NCI-H1092 treated with DMSO at 0.1 percent for 48 hours (cell line): ENCODE measurements around the gene GIMAP2.
"Not testable (repeated sequence)": the region's sequence is repeated elsewhere in the genome, so short reads cannot be mapped to it uniquely, and the experiment has no call there.

ENCODE experiments used
- DNase-seq: peaks from one replicate; lab custom pipeline; 2025; lab: John Stamatoyannopoulos, UW

The GIMAP2 gene

DNA sequence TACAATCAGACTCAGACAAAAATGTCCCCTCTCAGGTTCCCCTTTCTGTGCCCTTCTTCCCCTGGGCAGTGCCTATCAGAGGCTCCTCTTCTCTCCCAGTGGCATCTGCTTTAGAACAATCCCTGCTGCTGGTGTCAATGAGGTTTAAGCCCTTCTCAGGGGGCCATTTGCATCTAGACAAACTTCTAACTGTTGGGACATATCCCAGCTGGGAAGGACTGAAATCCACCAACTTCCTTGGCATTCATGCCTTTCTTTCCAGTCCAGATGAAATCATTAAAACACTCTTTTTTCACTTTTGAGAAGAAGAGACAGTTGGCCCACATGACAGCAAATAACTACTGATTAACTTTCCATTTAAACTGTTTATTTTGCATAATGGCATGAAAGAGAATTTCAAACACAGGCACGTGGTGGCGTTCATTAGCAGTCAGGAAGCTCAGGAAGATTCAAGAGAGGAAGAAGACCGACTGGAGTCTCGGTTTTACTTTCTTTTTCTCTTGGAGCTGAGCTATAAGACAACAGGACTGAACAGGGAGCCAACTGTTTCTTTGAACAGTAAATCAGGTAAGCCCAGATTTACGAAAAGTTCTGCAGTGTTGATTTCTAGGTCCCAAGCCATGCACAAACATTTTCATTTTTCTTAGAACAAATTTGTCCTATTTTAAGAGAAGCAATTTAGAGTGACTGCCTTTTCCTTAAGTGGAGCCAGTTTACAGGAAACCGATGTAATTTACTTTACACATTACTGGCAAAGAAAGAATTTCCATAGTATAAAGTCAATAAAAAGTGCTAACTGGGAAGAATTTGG lies at the start of gene GIMAP2:
TSS of gene GIMAP2 (plus strand) at position 488 of the 811 bp plus-strand sequence. CDS start 1,354 bp downstream, outside the sequence.
- DNase-seq = no peak

DNA sequence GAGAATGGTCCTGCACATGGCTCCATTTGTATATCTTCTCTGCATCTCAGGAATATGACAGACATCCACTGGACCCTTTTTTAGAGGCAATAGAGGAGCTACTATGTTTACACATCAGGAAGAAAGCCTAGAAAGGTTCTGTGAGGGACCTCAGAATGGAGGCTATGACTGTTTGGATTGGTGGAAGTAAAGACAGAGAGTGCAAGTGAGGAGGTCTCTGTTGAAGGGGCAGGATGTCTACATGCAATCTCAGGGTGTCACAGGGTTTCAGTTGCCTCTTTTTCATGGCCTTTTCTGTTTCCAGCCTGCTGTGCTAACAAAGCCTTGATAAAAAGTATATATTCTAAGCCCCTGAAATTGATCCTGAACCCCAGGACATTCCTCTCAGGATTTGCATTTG lies 43.7 kb upstream of the GIMAP2 start:
- no peak for DNase-seq

DNA sequence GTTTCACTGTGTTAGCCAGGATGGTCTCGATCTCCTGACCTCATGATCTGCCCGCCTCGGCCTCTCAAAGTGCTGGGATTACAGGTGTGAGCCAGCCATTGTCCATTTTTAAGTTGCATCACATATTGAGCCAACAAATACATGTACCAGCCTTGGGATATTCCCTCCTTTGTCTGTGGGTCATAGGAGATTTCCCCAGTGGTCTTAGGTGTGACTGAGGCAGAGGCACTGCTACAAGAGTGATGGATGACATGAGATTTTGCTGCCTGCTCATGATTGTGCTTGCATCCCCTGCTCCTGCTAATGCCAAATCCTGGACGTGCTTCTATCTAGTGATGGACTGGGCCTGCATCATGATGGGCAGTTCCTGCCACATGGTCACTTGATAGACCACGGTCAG lies 42.6 kb upstream of the GIMAP2 start:
- no peak for DNase-seq

GRCh38 chr7:150645259-150646020 lies 40.1 kb upstream of the GIMAP2 start:
- DNase-seq = no peak

DNA sequence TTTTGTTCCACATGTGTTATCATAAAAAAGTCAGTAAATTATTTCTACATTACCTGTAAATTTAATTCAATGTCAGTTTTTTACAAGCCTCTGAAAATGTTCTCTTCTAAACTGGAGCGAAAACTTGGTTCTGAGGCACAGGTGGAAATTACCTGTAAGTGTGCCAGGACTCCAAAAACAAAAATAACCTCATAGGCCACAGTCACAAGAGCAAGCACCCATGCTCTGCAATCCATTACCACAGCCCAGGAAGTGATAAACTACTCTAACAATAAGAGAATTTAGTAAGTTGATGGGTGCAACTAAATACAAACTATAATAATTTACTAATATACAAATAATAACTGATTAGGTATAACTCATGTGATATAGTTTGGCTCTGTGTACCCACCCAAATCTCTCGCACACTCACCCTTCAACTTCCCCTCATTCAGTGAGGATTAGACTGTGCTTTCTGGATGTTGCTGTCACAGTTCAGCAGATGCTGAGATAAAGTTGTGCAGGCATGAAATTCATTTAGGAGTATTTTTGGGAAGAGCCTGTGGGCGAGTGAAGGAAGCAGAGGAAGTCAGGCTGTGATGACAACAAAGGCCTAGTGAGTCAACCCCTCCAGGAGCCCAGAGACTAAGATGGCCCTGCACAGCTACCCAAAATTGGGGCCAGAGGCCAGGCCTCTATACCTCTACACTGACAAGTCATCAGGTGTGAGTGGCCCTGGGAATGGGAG lies 37.0 kb upstream of the GIMAP2 start:
- no peak for DNase-seq

DNA sequence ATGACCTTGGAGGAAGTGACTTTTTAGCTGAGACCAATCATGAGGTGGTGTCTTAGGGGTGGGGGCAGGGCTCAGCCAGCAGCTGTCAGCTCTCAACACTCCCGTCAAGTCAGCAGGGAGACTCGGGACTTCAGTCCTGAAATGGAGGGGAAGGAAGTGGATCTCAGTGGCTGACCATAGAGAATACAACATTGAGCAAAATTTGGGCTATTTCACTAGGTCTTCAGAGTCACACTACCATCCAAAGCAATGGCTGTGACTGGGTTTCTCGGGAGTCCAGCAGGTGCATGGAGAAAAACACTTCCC lies 36.5 kb upstream of the GIMAP2 start:
- DNase-seq = no peak

DNA sequence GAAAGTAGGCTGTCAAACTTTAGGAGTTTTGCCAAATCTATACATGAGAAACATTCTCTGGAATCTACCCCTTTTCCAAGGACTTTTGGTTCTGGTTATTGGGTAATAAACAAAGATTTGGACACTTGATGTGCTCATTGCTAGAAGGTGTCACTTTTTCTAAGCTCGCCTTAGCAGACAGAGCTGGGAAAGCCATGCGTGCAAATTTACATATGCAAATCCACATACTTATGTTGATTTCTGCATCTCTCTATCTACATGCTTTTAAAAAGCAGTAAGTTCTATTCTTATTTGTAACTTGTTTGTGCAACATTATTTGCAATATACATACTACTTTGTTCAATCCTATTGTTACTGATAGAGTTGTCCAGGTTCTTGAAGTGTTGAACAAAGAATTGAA lies 30.8 kb upstream of the GIMAP2 start:
- DNase-seq = no peak

DNA sequence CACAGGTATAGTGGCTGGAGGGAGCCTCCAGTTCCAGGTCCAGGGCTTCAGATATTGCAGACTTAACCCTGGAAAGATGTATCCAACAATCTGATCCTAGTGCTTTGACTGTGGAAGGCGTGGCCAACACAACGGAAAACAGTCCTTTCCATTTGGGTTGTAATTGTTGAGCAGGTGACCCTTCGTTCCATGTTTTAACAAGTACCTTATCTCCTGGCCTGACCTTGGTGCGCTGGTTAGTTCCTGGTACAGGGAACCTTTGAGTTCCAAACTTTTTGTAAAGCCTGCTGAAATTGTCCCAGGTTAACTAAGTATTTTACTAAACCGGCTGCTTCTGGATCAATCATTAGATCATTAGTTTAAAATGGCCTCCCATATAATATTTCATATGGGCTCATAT lies 29.5 kb upstream of the GIMAP2 start:
- DNase-seq = no peak

- DNase-seq = no peak
Measured at GRCh38 chr7:150657526-150657925, 28.0 kb upstream of the GIMAP2 start.

- DNase-seq = no peak
Measured at GRCh38 chr7:150660939-150661613, 24.4 kb upstream of the GIMAP2 start.

DNA sequence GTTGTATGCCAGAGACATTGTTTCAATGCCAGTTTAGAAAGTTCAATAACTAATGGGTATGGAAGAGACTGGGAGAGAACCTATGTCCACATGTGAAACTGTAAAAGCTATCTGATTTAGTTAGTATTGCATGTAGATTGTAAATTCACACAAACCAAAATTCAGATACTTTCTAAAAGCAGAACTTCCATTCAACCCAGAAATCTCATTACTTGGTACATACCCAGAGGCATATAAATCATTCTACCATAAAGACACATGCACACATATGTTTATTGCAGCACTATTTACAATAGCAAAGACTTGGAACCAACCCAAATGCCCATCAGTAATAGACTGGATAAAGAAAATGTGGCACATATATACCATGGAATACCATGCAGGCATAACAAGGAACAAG lies 22.7 kb upstream of the GIMAP2 start:
- not testable (repeated sequence) for DNase-seq

GRCh38 chr7:150663802-150664494 lies 21.6 kb upstream of the GIMAP2 start:
- no peak for DNase-seq

DNA sequence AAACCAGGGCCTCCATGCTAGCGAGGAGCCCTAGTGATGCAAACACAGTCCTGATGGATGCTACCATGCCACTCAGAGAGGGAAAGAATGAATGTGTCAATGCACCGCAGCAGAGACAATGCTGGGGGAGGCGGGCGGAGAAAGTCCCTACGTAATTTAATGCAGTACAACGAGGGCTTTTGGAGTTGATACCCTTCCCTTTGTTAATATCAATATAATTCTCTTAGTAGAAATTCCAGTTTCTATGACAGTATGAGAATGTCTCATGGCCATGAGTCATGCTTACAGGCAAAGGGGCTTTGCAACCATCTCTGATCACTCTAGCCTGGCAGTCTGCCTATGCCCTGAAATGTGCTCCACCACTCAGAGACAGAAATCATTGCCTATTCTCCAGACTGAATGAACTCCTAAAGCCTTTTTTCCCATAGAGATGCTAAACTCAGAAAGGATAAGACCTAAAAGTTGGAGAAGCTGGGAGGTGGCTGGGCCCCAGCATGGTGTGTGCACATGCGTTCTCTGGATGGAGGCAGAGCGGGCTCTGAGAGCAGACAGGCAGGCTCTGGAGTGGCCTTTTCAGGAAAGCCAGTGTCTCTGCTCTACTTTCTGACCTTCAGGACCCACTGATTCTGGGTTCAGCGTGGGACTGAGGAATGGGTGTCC lies 20.3 kb upstream of the GIMAP2 start:
- no peak for DNase-seq

DNA sequence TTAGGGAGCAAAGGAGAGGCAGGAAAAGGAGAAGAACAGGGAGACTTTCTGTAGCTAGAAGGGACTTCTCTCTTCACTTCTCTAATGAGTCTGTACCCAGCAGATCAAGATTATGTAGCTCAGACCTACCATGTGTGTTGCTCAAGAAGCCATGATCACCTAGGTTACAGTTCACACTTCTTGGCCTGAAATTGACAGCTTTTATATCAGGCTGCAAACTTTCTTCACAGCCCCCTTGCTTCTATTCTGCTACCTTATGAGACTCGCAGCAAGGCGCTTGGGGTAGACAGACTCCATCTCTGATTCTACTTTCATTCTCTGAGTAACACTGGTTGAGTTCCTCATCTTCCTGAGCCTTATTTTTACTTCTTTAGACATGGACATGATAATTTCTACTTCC lies 19.6 kb upstream of the GIMAP2 start:
- DNase-seq = no peak

DNA sequence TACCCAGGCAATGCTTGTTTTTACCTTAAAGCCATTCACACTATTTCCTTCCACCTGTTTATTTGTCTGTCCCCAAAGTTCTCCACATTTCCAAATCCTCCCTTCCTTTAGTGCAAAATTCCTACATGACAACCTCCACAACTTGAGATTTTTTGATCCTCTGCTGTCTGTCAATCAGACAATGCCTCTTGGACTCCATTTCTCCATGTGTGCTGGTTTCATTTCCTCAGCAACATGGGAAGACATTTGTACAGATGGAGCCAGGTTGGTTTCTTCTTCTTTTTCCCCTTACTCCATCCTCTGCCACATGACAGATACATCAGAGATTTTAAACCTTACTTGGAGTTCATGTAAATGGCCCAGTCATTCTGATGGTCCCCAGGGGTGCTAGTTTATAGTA lies 19.1 kb upstream of the GIMAP2 start:
- no peak for DNase-seq

- DNase-seq = no peak
Measured at GRCh38 chr7:150668472-150668911, 17.0 kb upstream of the GIMAP2 start.

DNA sequence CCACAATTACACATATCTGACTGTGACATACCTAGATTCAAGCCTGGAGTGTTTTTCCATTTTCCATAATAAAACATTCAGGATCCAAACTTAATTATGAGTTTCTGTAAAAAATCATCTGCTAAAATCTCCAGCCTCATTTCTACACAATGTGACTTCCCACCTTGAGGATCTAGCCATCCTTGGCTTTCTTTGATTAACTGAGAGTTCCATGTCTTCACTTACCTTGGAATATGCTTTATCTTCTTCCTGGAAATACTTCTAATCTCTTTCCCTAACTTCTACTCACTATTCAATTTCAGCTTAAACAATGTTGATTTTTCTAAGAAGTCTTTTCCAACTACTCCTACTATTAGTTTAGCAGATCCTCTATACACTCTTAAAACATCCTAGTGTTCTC lies 16.5 kb upstream of the GIMAP2 start:
- DNase-seq = no peak

GRCh38 chr7:150671798-150672585 lies 13.5 kb upstream of the GIMAP2 start:
- DNase-seq = not testable (repeated sequence)

DNA sequence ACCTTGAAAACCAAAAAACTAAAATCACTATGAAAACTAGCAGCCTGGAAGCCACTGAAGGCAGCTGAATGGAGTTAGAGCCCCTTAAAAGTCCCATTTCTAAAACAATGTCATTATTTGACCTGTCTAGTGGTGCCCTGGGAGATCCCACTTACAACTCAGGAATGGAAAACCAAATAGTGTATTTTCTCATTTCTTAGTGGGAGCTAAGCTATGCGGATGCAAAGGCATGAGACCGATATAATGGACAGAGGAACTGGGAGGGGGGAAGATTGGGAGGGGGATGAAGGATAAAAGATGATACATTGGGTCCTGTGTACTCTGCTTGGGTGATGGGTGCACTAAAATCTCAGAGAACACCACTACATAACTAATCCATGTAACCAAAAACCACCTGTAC lies 9.8 kb upstream of the GIMAP2 start:
- DNase-seq = no peak

DNA sequence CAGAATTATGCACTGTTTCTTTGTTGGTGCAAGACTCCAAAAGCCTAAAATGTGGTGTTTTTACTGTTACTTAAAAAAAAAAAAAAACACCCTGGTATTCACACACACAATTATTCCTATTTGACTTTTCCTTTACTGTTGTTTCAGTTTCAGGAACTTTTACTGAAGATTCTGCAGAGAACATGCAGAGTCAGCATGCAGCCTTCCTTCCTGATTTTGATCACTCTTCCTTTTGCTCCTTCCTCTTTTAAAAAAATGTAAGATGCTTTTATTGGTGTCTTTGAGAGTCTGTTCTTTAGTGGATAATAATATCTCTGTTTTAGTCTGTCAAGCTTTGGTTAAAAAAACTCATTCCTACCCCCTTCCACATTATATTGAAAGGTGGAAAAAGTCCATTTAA lies 9.2 kb upstream of the GIMAP2 start:
- DNase-seq = not testable (repeated sequence)
